HG03439 (cell line): ENCODE results near the gene ITGA5.

Source experiments
- ATAC-seq: cut with Tn5 transposase; IDR thresholded peaks from one replicate; pipeline ENCODE4 v1.9.1; 2021; ENCODE audit warnings: mild to moderate bottlenecking, moderate library complexity; ENCODE audit not compliant: unreplicated experiment

ITGA5 gene

GRCh38 chr12:54431911-54432814 lies 13.1 kb upstream of the ITGA5 start:
- ATAC-seq, result no peak

GRCh38 chr12:54430471-54431069 lies 11.5 kb upstream of the ITGA5 start:
- ATAC-seq, result no peak

- no peak for ATAC-seq
Observed at GRCh38 chr12:54429014-54429471, 10.0 kb upstream of the ITGA5 start.

GRCh38 chr12:54428050-54429013 lies 9.3 kb upstream of the ITGA5 start:
- ATAC-seq, result no peak

GRCh38 chr12:54427106-54427505 lies 8.0 kb upstream of the ITGA5 start:
- no peak for ATAC-seq

- no peak for ATAC-seq
Observed at GRCh38 chr12:54426690-54427089, 7.6 kb upstream of the ITGA5 start.

- ATAC-seq, result no peak
Observed at GRCh38 chr12:54425702-54426101, 6.6 kb upstream of the ITGA5 start.

- no peak for ATAC-seq
Observed at GRCh38 chr12:54424224-54424623, 5.2 kb upstream of the ITGA5 start.

GRCh38 chr12:54423816-54424150 lies 4.7 kb upstream of the ITGA5 start:
- ATAC-seq, result no peak

- ATAC-seq, result no peak
Observed at GRCh38 chr12:54421879-54422250, 2.8 kb upstream of the ITGA5 start.

- no peak for ATAC-seq
Observed at GRCh38 chr12:54421175-54421878, 2.3 kb upstream of the ITGA5 start.

- no peak for ATAC-seq
Observed at GRCh38 chr12:54420766-54421144, 1.7 kb upstream of the ITGA5 start.

GRCh38 chr12:54418441-54419087 lies 502 bp downstream of the ITGA5 start:
- no peak for ATAC-seq

GRCh38 chr12:54417712-54418440 lies 1.2 kb downstream of the ITGA5 start:
- ATAC-seq, result no peak

GRCh38 chr12:54416687-54417603 lies 2.1 kb downstream of the ITGA5 start:
- ATAC-seq, result no peak

GRCh38 chr12:54415221-54415929 lies 3.7 kb downstream of the ITGA5 start:
- ATAC-seq, result no peak

- ATAC-seq, result no peak
Observed at GRCh38 chr12:54413284-54414190, 5.5 kb downstream of the ITGA5 start.
